22Rv1 (cell line): ENCODE results near the gene MRTFB.

Experiments
- CTCF ChIP-seq: fragments of 450-650 bp; IDR thresholded peaks from 2 replicates; pipeline ENCODE4 v1.5.1; 2017; ENCODE audit warnings: mild to moderate bottlenecking
- ZFX ChIP-seq: fragments of 450-650 bp; IDR thresholded peaks from 2 replicates; pipeline ENCODE4 v1.6.1; 2017; ENCODE audit warnings: antibody characterized with exemption, borderline replicate concordance

GRCh38 chr16:14236401-14236800, 165.3 kb downstream of the MRTFB start:
- TF ChIP-seq CTCF (no peak), ZFX (no peak)
